Measurements from ENCODE around the gene FAM81B. TPM values are rescaled to one million over a fixed set of nuclear protein-coding genes. Genes with fewer than 3 reads are reported as not detected.
"Not testable (repeated sequence)": the region's sequence is repeated elsewhere in the genome, so short reads cannot be mapped to it uniquely, and the experiment has no call there.

The FAM81B gene
- total RNA-seq, 6 experiments from 2014 or later = not detected

DNA sequence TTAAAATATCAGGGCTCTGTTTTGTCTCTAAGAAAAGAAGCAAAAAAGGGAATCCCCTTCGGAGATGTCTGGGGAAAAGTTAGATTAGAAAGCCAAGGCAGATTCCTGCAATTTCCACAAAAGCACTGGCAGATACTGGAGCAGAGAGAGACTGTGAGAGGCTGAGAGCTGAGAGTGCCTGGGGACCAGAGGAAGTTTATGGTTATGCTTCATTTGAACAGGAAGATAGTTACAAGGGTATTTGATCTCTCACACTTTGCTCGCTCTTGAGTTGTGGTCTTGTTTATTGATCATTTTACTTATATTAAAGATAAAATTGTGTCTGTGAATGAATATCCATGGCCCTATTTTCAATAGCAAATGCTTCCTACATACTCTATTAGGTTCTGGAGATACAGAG is 32.8 kb upstream of the FAM81B start:
- Histone ChIP-seq H3K9me3 (no peaks in the 10 kb centered on the region), H3K36me3 (no peaks in the 10 kb centered on the region), H3K4me1 (no peaks in the 10 kb centered on the region), H3K27me3 (no peaks in the 10 kb centered on the region), H3K27ac (no peak overlapping the region), H3K4me3 (no peak overlapping the region)
- no peak for TF ChIP-seq POLR2A (IDR thresholded peaks at IDR 0.05)
- TF ChIP-seq, protein P1, sequence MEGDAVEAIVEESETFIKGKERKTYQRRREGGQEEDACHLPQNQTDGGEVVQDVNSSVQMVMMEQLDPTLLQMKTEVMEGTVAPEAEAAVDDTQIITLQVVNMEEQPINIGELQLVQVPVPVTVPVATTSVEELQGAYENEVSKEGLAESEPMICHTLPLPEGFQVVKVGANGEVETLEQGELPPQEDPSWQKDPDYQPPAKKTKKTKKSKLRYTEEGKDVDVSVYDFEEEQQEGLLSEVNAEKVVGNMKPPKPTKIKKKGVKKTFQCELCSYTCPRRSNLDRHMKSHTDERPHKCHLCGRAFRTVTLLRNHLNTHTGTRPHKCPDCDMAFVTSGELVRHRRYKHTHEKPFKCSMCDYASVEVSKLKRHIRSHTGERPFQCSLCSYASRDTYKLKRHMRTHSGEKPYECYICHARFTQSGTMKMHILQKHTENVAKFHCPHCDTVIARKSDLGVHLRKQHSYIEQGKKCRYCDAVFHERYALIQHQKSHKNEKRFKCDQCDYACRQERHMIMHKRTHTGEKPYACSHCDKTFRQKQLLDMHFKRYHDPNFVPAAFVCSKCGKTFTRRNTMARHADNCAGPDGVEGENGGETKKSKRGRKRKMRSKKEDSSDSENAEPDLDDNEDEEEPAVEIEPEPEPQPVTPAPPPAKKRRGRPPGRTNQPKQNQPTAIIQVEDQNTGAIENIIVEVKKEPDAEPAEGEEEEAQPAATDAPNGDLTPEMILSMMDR (IDR thresholded peaks at IDR 0.05) = no peak
- DNase-seq (no peak), ATAC-seq (no peak)
- 43% methylated on average over 2 of the region's 2 CpGs for WGBS (ENCODE audit: insufficient coverage, low coverage, low lambda C conversion rate, missing lambda C conversion rate)
- intact Hi-C loops (cut with DNase I) = loop anchor here in 1 of 2 donors (5.0 kb wide), 1 partner anchor 134 kb away; no protein-coding TSS in a partner anchor

DNA sequence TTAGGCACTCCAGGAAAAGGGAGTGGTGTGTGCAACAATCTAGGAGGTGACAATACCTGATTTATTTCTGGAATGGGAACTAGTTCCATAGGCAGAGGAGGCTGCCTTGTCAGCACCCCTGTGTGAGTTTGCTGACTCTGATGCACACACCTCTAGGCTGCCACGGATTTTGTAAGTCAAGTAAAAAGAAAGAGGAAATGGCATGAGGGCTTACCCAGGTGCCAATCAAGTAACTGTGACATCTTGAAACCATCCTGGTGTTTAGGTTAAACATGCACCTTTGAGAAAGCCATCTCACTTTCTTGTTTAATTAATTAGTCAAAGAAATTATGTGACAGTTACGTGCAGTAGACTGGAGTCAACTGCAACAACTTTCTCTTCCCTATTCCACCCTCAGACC is 32.3 kb upstream of the FAM81B start:
- no peak for DNase-seq
- Histone ChIP-seq H3K27ac (no peak overlapping the region), H3K4me3 (no peak overlapping the region), H3K27me3 (no peaks in the 10 kb centered on the region), H3K4me1 (no peaks in the 10 kb centered on the region), H3K36me3 (no peaks in the 10 kb centered on the region), H3K9me3 (no peaks in the 10 kb centered on the region)
- intact Hi-C loops (cut with DNase I) = loop anchor here in 1 of 2 donors (5.0 kb wide), 1 partner anchor 133 kb away; no protein-coding TSS in a partner anchor
- WGBS (ENCODE audit: insufficient coverage, low coverage, low lambda C conversion rate, missing lambda C conversion rate) = 5% methylated on average over 2 of the region's 2 CpGs
- no peak for ATAC-seq
- TF ChIP-seq, protein P1 (IDR thresholded peaks at IDR 0.05) = no peak
- no peak for TF ChIP-seq POLR2A (IDR thresholded peaks at IDR 0.05)

DNA sequence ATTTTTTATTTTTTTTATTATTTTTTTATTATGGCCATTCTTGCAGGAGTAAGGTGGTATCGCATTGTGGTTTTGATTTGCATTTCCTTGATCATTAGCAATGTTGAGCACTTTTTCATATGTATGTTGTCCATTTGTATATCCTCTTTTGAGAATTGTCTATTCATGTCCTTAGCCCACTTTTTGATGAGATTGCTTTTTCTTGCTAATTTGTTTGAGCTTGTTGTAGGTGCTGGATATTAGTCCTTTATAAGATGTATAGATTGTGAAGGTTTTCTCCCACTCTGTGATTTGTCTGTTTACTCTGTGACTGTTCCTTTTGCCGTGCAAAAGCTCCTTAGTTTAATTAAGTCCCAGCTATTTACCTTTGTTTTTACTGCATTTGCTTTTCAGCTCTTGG is 30.5 kb upstream of the FAM81B start:
- H3K36me3 ChIP-seq; H3K4me1 ChIP-seq; intact Hi-C loops (cut with DNase I); DNase-seq; H3K4me3 ChIP-seq; H3K9me3 ChIP-seq; H3K27ac ChIP-seq; H3K27me3 ChIP-seq; ATAC-seq: not testable (repeated sequence)
- 56% methylated on average over 2 of the region's 2 CpGs for WGBS (ENCODE audit: insufficient coverage, low coverage, low lambda C conversion rate, missing lambda C conversion rate)

DNA sequence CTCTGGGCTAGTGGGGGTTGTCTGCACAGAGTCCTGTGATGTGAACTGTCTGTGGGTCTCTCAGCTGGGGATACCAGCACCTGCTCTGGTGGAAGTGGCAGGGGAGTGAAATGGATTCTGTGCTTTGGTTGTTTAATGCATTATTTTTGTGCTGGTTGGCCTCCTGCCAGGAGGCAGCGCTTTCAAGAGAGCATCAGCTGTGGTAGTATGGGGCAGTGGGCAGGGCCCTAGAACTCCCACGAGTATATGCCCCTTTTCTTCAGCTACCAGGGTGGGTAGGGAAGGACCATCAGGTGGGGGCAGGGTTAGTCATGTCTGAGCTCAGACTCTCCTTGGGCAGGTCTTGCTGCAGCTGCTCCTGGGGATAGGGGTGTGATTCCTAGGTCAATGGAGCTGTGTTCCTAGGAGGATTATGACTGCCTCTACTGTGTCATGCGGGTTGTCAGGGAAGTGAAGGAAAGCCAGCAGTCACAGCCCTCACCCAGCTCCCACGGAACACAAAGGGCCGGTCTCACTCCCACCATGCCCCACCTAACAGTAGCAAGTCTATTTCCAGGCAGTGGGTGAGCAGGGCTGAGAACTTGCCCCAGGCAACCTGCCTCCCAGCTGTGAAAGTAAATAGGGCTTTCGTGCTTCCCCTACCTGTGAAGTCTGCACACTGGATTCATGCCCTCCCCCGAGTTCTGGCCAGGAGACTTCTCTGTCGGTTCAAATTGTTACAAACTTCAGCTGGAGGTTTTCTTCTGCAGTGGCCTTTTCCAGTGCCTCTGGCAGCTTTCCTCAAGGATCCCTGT is 25.7 kb upstream of the FAM81B start:
- Histone ChIP-seq H3K36me3 (no peaks in the 10 kb centered on the region), H3K4me1 (no peaks in the 10 kb centered on the region), H3K9me3 (no peaks in the 10 kb centered on the region), H3K4me3 (no peak overlapping the region), H3K27me3 (no peaks in the 10 kb centered on the region), H3K27ac (no peak overlapping the region)
- ATAC-seq = no peak
- no peak for DNase-seq
- 47% methylated on average over 3 of the region's 8 CpGs for WGBS (ENCODE audit: insufficient coverage, low coverage, low lambda C conversion rate, missing lambda C conversion rate)
- intact Hi-C loops (cut with DNase I) = no loop called here
- TF ChIP-seq POLR2A (IDR thresholded peaks at IDR 0.05) = no peak
- TF ChIP-seq, protein P1 (IDR thresholded peaks at IDR 0.05) = no peak

DNA sequence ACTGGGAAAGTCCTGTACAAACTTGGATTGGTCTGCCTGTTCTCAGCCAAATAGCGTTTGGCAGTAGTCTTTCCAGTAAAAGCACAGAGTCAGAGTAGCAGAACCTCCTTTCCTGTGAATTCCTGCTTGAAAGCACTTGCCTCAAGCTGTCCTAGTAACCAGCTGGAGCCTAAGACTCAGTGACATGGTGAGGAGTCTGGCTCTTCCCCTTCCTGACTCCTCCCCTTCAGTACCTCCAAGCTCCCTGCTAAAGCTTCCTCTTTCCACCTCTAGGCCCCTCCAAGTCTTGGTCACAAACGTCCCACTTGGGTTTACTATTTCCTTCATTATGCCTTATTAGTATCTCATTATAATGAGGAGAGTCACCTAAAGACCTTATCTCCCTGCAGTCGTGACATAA is 21.4 kb upstream of the FAM81B start:
- Histone ChIP-seq H3K4me3 (no peak overlapping the region), H3K27ac (no peak overlapping the region), H3K4me1 (no peaks in the 10 kb centered on the region), H3K27me3 (no peaks in the 10 kb centered on the region), H3K36me3 (no peaks in the 10 kb centered on the region), H3K9me3 (no peaks in the 10 kb centered on the region)
- intact Hi-C loops (cut with DNase I) = no loop called here
- no peak for TF ChIP-seq POLR2A (IDR thresholded peaks at IDR 0.05)
- TF ChIP-seq, protein P1 (IDR thresholded peaks at IDR 0.05) = no peak
- WGBS (ENCODE audit: insufficient coverage, low coverage, low lambda C conversion rate, missing lambda C conversion rate) = 15% methylated on average over 3 of the region's 3 CpGs
- ATAC-seq = no peak
- no peak for DNase-seq

All from right lobe of liver (tissue), 6 donors.